Subcutaneous adipose tissue (tissue), 4 donors: ENCODE measurements around the gene SPOCK1. TPM values are rescaled to one million over a fixed set of nuclear protein-coding genes. Genes with fewer than 3 reads are reported as not detected.

ENCODE experiments used
- total RNA-seq, 4 donors: library from RNA; depleted of rRNA; stranded (reverse); fragments of >200 nt; gene quantifications; one replicate each; pipeline ENCODE4 v1.1.0, GENCODE V29; 2016
- TF ChIP-seq, protein P1 (sequence below): fragments of 450-650 bp; IDR thresholded peaks from one replicate; pipeline ENCODE4 v1.5.1; 2016; ENCODE audit warnings: low read depth, mild to moderate bottlenecking, control low read depth, antibody characterized with exemption, moderate library complexity

The SPOCK1 gene
- total RNA-seq = 10 to 100 TPM; 55.2 to 84.6 (median 70.1) TPM

DNA sequence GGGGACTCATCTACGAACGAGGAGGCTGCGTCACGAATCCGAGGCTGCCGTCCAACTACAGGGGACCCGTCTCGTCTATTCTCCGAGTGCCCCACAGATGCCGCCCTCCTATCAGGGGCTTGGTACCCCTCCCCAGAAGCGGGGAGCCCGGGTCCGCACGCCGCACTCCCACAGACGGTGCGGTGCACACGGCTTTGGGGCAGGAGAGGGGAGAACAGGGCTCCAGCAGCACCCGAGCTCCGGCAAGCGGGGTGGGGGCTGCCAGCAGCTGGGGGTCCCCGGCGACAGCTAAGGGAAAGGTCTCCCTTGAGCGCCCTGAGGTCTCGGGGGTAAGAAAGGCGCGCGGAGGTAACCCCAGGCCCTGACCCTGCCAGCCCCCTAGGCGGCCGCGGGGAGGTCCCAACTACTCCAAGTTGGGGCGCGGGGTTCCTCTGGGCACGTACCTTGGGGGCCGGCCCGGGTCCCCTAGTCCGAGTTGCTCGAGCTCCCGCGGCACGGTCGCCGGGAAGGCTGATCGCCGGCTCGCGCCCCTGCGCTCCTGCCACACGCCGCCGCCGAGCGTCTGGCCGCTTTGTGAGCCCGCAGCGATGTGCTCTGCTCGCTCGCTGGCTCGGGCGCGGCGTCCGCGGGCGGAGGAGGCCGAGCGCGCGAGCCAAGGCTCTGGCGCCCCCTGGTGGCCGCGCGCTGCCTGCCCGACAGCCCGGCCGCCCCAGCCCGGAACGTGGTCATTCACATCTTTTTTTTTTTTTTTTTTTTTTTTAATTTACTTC, at the start of gene SPOCK1:
TSS of gene SPOCK1 (minus strand) at position 591 of the 770 bp plus-strand sequence.
- TF ChIP-seq, protein P1, sequence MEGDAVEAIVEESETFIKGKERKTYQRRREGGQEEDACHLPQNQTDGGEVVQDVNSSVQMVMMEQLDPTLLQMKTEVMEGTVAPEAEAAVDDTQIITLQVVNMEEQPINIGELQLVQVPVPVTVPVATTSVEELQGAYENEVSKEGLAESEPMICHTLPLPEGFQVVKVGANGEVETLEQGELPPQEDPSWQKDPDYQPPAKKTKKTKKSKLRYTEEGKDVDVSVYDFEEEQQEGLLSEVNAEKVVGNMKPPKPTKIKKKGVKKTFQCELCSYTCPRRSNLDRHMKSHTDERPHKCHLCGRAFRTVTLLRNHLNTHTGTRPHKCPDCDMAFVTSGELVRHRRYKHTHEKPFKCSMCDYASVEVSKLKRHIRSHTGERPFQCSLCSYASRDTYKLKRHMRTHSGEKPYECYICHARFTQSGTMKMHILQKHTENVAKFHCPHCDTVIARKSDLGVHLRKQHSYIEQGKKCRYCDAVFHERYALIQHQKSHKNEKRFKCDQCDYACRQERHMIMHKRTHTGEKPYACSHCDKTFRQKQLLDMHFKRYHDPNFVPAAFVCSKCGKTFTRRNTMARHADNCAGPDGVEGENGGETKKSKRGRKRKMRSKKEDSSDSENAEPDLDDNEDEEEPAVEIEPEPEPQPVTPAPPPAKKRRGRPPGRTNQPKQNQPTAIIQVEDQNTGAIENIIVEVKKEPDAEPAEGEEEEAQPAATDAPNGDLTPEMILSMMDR = no peak

DNA sequence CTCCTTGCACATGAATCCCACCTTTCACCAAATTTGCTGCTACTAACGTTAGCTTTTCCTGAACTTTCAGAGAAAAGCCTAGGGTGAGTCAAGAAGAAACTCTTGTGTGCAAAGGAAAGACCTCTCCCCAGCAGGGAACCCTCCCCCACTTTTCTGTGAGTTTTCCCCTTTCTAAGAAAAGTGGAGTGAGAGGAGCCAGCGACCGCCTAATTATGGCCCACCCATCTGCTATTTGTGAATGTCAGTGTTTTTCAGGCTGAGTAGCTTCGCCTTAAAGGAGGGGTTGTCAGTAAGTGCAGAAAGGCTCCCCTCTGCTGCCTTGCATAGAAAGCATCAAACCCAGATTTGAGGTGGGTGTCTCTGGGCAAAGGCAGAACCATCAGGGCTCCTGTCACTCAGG, 46.8 kb upstream of the SPOCK1 start:
- TF ChIP-seq, protein P1 = no peak

DNA sequence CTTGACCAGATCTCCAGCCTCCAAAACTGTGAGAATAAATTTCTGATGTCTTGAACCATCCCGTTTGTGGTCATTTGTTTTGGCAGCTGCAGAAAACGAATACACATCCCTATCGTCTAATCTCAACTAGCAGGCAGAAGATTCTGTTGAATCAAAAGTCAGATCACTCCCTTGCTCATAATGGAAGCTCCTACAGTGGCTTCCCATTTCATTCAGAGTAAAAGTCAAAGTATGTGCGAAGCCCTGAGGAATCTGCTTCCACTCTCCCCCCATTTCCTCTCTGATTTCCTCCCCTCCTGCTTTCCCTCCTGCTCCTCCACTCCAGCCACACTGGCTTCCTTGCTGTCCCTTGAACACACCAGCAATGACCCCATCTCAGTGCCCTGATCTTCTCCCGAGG, 34.8 kb upstream of the SPOCK1 start:
- TF ChIP-seq, protein P1 = no peak

DNA sequence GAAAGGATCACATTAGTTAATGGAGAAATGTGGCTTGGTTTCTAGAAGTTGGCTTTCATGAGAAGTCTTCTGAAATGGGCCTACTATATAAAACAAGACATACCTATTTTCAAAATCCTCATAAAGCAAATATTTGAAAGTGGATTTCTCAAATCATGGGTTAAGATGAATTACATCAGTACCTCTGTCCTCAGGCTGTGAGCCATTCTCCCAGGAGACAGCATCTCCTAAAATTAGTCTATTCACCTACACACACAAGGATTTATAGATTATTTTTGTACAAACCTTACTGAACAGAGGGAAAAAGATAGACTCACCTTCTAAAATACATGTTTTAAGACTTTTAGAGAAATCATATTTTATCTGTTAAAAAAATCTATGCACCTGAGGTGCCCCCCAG, 32.1 kb upstream of the SPOCK1 start:
- TF ChIP-seq, protein P1 = no peak

DNA sequence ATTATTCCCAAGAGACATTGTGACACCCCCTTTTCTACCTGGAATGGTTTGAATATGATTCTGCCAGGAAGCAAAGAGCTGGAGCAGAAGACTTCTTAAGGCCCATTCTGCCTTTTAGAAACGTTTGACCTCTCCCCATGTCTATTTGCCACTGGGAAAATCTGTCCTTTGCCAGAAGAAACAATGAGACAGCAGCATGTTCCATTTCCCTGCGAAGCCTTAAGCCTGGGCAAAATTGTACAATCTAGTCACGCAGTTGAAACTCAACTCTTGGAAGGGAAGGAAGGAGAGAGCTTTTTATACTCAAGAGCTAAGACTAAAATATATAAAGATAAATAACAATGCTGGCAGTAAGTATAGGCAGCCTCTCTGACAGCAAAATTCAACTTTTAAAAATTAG, 22.1 kb upstream of the SPOCK1 start:
- TF ChIP-seq, protein P1 = no peak

DNA sequence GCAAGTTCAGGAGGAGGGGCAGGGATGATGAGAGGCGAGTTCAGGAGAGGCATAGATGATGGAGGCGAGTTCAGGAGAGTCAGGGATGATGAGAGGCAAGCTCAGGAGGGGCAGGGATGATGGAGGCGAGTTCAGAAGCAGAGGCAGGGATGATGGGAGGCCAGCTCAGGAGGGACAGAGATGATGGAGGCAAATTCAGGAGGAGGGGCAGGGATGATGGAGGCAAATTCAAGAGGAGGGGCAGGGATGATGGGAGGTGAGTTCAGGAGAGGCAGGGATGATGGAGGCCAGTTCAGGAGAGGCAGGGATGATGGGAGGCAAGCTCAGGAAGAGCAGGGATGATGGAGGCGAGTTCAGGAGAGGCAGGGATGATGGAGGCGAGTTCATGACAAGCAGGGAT, 17.8 kb upstream of the SPOCK1 start:
- TF ChIP-seq, protein P1 = no peak

DNA sequence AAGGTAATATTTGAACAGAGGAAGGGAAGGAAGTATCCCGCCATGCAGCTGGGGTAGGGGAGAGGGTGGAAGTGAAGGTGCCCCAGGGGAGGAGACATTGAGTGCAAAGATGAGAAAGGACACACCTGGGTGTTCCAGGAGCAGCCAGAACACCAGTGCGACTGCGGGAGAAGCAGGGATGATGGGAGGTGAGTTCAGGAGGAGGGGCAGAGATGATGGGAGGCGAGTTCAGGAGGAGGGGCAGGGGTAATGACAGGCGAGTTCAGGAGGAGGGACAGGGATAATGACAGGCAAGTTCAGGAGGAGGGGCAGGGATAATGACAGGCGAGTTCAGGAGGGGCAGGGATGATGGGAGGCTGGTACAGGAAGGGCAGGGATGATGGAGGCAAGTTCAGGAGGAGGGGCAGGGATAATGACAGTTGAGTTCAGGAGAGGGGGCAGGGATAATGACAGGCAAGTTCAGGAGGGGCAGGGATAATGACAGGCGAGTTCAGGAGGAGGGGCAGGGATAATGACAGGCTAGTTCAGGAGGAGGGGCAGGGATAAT, 17.2 kb upstream of the SPOCK1 start:
- TF ChIP-seq, protein P1 = no peak
